Ovary (tissue), 9 donors: ENCODE results near the gene PARD3. TPM values are rescaled to one million over a fixed set of nuclear protein-coding genes. Genes with fewer than 3 reads are reported as not detected.

Experiments used
- DNase-seq, 5 donors: peaks; one replicate each; pipeline ENCODE4 v3.0.0-alpha.2; 2019 to 2020
- H3K27ac ChIP-seq, 2 donors: fragments of 200-600 bp; one replicate each; pipeline versions ENCODE4 v1.5.1 to v1.8.0; 2019 to 2022
- H3K27me3 ChIP-seq: fragments of 200-600 bp; one replicate; pipeline ENCODE4 v1.8.0; 2022
- H3K36me3 ChIP-seq: fragments of 200-600 bp; sonication (generic); one replicate; pipeline ENCODE4 v1.5.1; 2019
- H3K4me1 ChIP-seq: one replicate; pipeline ENCODE4 v1.8.1; 2013; ENCODE audit warnings: mild to moderate bottlenecking, moderate library complexity; ENCODE audit not compliant: insufficient read depth
- H3K4me3 ChIP-seq: fragments of 200-600 bp; sonication (generic); one replicate; pipeline ENCODE4 v1.5.1; 2017
- H3K9me3 ChIP-seq, 2 donors: fragments of 200-600 bp in 1 of 2; sonication (generic) in 1 of 2; one replicate each; pipeline versions ENCODE4 v1.5.1 to v1.8.1; 2013 to 2019; ENCODE audit warnings: mild to moderate bottlenecking in 1 of 2, moderate library complexity in 1 of 2
- CTCF ChIP-seq, 3 donors: fragments of 450-650 bp in 2 of 3; fragments of 200-600 bp in 1 of 3; IDR thresholded peaks; one replicate each; pipeline versions ENCODE4 v1.5.1 to v1.8.0; 2016 to 2022; ENCODE audit warnings: antibody characterized with exemption in 3 of 3, mild to moderate bottlenecking in 1 of 3
- EP300 ChIP-seq: sonication (generic); formaldehyde crosslinking; IDR thresholded peaks from one replicate; pipeline ENCODE4 v1.6.1; 2017; ENCODE audit warnings: antibody characterized with exemption
- POLR2A ChIP-seq: fragments of 450-650 bp; IDR thresholded peaks from one replicate; pipeline ENCODE4 v1.6.1; 2017; ENCODE audit warnings: antibody characterized with exemption, mild to moderate bottlenecking, moderate library complexity
- WGBS, 3 donors: extraction: QIAGEN DNeasy Blood & Tissue Kit in 1 of 3; methylation state at CpG; one replicate each; pipeline versions ENCODE4 v1.1.5 to v1.1.7; 2013 to 2017; 5-methylcytosine and 5-hydroxymethylcytosine counted together
- intact Hi-C, 4 donors: fragments of 100-400 bp; cut with DNase I; formaldehyde crosslinking; loops; one replicate each; pipeline versions ENCODE4 v1.11.0 to v1.15.1; 2022 to 2023
- polyA plus RNA-seq, 2 donors: library from polyadenylated mRNA; stranded (reverse); fragments of 200-250 nt in 1 of 2; fragments of 350-450 nt in 1 of 2; fragmentation: Illumina TruSeq in 1 of 2; extraction: RNeasy Lipid Tissue Mini Kit (QIAGEN cat#74804) in 1 of 2; gene quantifications; one replicate each; pipeline ENCODE4 v1.2.3, GENCODE V29; 2013 to 2014
- total RNA-seq, 7 donors: library from RNA; depleted of rRNA in 2 of 7; stranded (reverse); fragments of >200 nt in 2 of 7; fragmentation: NEBNext Ultra II Directional in 3 of 7; extraction: Animal tissue kit (Norgen Biotek cat#: 25700) in 3 of 7; gene quantifications; one replicate each; pipeline versions ENCODE4 v1.1.0 to v1.2.4, GENCODE V29; 2016 to 2023
- donor health status: DM: no; HTN: no; CAD: no; lungs with moderate emphysema.
- donor health status: DM: no; HTN: no; CAD: no.
- donor health status: Bipolar disorder and iron deficiency.
- donor health status: DM: yes; HTN: yes; CAD: no.
- donor health status: DM: no; HTN: no; CAD: no.
- donor health status: DM: yes; HTN: yes; CAD: no.

The PARD3 gene
- total and polyA plus RNA-seq, 9 donors: 31.8 to 92.3 (median 67.1) TPM

DNA sequence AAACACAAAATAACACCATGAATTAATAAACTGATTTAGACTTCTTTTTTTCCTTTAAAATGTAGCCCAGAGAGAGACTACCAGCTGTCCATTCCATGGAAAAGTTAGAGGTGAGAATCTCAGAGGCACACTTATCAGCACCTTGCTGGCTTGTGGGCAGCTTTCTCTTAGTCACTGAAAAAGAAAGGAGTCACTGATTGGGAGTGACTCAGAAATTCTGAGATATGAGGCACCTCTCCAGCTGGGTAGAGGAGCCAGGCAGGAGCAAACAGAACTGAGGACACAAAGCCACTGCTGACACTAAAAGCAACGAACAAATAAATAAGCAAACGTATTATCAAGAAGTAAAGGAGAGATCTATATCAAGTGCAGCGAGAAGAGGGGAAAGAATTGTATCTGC, 310.6 kb downstream of the PARD3 start:
- intact Hi-C loops: no loop called here
- H3K27me3 ChIP-seq: no peaks in the 10 kb centered on the region
- no peak overlapping the region for H3K27ac ChIP-seq
- H3K4me1 ChIP-seq: no peaks in the 10 kb centered on the region
- no peak overlapping the region for H3K4me3 ChIP-seq
- H3K9me3 ChIP-seq: no peaks in the 10 kb centered on the region
- no peak for DNase-seq
- no peak for TF ChIP-seq POLR2A
- TF ChIP-seq EP300: no peak
- no peak for TF ChIP-seq CTCF (IDR thresholded peaks at IDR 0.05)
- 65 to 67% (median 66%) methylated on average over 3 of the region's 3 CpGs for WGBS, 3 donors
- no peaks in the 10 kb centered on the region for H3K36me3 ChIP-seq

- Histone ChIP-seq H3K4me1 (no peaks in the 10 kb centered on the region), H3K27me3 (no peaks in the 10 kb centered on the region), H3K4me3 (no peak overlapping the region), H3K36me3 (no peaks in the 10 kb centered on the region), H3K27ac (no peak overlapping the region), H3K9me3 (no peaks in the 10 kb centered on the region)
- intact Hi-C loops: no loop called here
- TF ChIP-seq EP300 (no peak), POLR2A (no peak), CTCF (IDR thresholded peaks at IDR 0.05) (no peak)
- DNase-seq: no peak
- 82 to 94% (median 90%) methylated on average over 2 of the region's 2 CpGs for WGBS, 3 donors
Measured at GRCh38 chr10:34503704-34504103, 311.4 kb downstream of the PARD3 start.

DNA sequence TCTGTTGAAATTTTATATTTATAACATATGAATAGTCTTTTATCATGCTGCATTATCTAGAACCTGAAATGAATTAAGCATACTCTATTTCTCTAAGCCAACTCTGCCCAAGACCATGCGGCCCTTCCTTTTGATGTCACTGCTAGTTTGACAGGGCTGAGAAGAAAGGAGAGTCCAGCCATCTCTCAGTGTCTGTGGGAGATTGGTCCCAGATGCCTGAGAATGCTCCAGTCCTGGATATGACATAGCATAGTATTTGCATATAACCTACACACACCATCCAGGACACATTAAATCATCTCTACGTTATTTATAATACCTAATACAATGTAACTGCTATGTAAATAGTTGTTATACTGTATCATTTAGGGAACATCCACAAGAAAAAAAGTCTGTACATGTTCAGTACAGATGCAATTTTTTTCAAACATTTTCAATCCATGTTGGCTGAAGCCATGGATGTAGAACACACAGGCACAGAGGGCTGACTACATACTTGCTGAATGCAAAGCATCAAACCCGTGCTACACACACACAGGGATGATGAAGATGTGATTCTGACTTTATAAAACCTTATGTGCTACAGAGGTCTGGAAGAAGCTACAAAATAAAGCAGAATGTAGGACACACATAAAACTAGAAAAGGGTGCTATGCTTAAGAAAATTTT, 315.4 kb downstream of the PARD3 start:
- Histone ChIP-seq H3K9me3 (no peaks in the 10 kb centered on the region), H3K4me1 (no peaks in the 10 kb centered on the region), H3K4me3 (no peak overlapping the region), H3K27me3 (no peaks in the 10 kb centered on the region), H3K27ac (no peak overlapping the region), H3K36me3 (no peaks in the 10 kb centered on the region)
- 85 to 95% (median 88%) methylated on average over 3 of the region's 3 CpGs for WGBS, 3 donors
- no peak for TF ChIP-seq POLR2A
- no peak for TF ChIP-seq EP300
- no peak for TF ChIP-seq CTCF (IDR thresholded peaks at IDR 0.05)
- intact Hi-C loops: no loop called here
- no peak for DNase-seq

- Histone ChIP-seq H3K9me3 (no peaks in the 10 kb centered on the region), H3K36me3 (no peaks in the 10 kb centered on the region), H3K27me3 (no peaks in the 10 kb centered on the region), H3K27ac (no peak overlapping the region), H3K4me1 (no peaks in the 10 kb centered on the region), H3K4me3 (no peak overlapping the region)
- no peak for DNase-seq
- WGBS, 3 donors: 83 to 92% (median 88%) methylated on average over 1 of the region's 1 CpG
- TF ChIP-seq CTCF (IDR thresholded peaks at IDR 0.05): no peak
- TF ChIP-seq EP300: no peak
- TF ChIP-seq POLR2A: no peak
- intact Hi-C loops: no loop called here
Measured at GRCh38 chr10:34498821-34499220, 316.3 kb downstream of the PARD3 start.
